ENCODE data around the gene PSTK.

DNA sequence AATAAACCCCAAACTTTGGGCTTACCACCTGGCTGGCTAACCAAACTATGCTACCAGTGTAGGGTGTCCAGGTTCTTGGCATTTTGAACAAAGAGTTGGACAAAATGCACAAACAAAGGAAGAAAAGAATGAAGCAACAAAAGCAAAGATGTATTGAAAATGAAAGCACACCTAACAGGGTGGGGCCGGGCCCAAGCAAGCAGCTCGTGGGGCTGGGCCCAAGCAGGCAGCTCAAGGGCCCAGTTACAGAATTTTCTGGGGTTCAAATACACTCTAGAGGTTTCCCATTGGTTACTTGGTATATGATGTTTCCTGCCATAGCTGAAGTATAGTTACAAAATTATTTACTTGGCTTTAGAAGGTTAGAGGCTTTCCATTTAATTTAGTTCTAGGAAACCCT, 44.3 kb downstream of the PSTK start:
- TF ChIP-seq FOSL2 (IDR thresholded peaks at IDR 0.05), result no peak
- TF ChIP-seq FOSL2 (CRISPR knock-in tag; IDR thresholded peaks at IDR 0.05), result no peak
- TF ChIP-seq RCOR1 (IDR thresholded peaks at IDR 0.05; ENCODE audit: low read depth, low read length), result no peak
- TF ChIP-seq, protein P1, sequence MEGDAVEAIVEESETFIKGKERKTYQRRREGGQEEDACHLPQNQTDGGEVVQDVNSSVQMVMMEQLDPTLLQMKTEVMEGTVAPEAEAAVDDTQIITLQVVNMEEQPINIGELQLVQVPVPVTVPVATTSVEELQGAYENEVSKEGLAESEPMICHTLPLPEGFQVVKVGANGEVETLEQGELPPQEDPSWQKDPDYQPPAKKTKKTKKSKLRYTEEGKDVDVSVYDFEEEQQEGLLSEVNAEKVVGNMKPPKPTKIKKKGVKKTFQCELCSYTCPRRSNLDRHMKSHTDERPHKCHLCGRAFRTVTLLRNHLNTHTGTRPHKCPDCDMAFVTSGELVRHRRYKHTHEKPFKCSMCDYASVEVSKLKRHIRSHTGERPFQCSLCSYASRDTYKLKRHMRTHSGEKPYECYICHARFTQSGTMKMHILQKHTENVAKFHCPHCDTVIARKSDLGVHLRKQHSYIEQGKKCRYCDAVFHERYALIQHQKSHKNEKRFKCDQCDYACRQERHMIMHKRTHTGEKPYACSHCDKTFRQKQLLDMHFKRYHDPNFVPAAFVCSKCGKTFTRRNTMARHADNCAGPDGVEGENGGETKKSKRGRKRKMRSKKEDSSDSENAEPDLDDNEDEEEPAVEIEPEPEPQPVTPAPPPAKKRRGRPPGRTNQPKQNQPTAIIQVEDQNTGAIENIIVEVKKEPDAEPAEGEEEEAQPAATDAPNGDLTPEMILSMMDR (IDR thresholded peaks at IDR 0.05), result no peak
- TF ChIP-seq MYC (IDR thresholded peaks at IDR 0.05; ENCODE audit: borderline replicate concordance, low read length), result no peak
- TF ChIP-seq SMC3 (IDR thresholded peaks at IDR 0.05), result no peak
- TF ChIP-seq, protein P2, sequence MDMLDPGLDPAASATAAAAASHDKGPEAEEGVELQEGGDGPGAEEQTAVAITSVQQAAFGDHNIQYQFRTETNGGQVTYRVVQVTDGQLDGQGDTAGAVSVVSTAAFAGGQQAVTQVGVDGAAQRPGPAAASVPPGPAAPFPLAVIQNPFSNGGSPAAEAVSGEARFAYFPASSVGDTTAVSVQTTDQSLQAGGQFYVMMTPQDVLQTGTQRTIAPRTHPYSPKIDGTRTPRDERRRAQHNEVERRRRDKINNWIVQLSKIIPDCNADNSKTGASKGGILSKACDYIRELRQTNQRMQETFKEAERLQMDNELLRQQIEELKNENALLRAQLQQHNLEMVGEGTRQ (IDR thresholded peaks at IDR 0.05), result no peak
- no peak for TF ChIP-seq RNF2 (IDR thresholded peaks at IDR 0.05; ENCODE audit: borderline replicate concordance, low read depth)
- TF ChIP-seq RARB (CRISPR knock-in tag; IDR thresholded peaks at IDR 0.05), result no peak
- no peak for TF ChIP-seq EP300 (IDR thresholded peaks at IDR 0.05)
- no peak for TF ChIP-seq CHD2 (IDR thresholded peaks at IDR 0.05; ENCODE audit: low read length, partially characterized antibody)
- no peak for TF ChIP-seq RAD21 (conservative IDR thresholded peaks at IDR 0.05 in 1 of 2, IDR thresholded peaks at IDR 0.05 in 1 of 2)
- no peak for TF ChIP-seq JUN (IDR thresholded peaks at IDR 0.05)

All from A549 (cell line).